Measurements from ENCODE around the gene IL17RA.

Gene IL17RA

GRCh38 chr22:17152340-17152739 lies 67.5 kb downstream of the IL17RA start:
- DNase-seq (ENCODE audit: low read depth in 1 of 2, low spot score in 1 of 2), result no peak

- DNase-seq (ENCODE audit: low read depth in 1 of 2, low spot score in 1 of 2), result no peak
These were observed 68.2 kb downstream of the IL17RA start for GRCh38 chr22:17152971-17153370.

GRCh38 chr22:17155941-17156340 lies 71.1 kb downstream of the IL17RA start:
- DNase-seq (ENCODE audit: low read depth in 1 of 2, low spot score in 1 of 2), result no peak

GRCh38 chr22:17157714-17158113 lies 72.9 kb downstream of the IL17RA start:
- no peak for DNase-seq (ENCODE audit: low read depth in 1 of 2, low spot score in 1 of 2)

- DNase-seq (ENCODE audit: low read depth in 1 of 2, low spot score in 1 of 2), result no peak
These were observed 73.4 kb downstream of the IL17RA start for GRCh38 chr22:17158176-17158567.

GRCh38 chr22:17158568-17159503 lies 74.0 kb downstream of the IL17RA start, which contains the start of gene HDHD5:
TSS of gene HDHD5 (minus strand) at chr22:17159277. CDS start at chr22:17159251, 26 bp downstream.
- DNase-seq (ENCODE audit: low read depth in 1 of 2, low spot score in 1 of 2), result peak; percentile 81 to 86

- peak in 1 of 2 donors; percentile 59 for DNase-seq (ENCODE audit: low read depth in 1 of 2, low spot score in 1 of 2)
These were observed 74.7 kb downstream of the IL17RA start for GRCh38 chr22:17159504-17159951.

GRCh38 chr22:17161991-17162390 lies 77.2 kb downstream of the IL17RA start:
- no peak for DNase-seq (ENCODE audit: low read depth in 1 of 2, low spot score in 1 of 2)

GRCh38 chr22:17162731-17163130 lies 77.9 kb downstream of the IL17RA start:
- no peak for DNase-seq (ENCODE audit: low read depth in 1 of 2, low spot score in 1 of 2)

- DNase-seq (ENCODE audit: low read depth in 1 of 2, low spot score in 1 of 2), result no peak
These were observed 79.7 kb downstream of the IL17RA start for GRCh38 chr22:17164392-17165024.

Data from stimulated activated CD4-positive, alpha-beta T cell treated with anti-CD3 and anti-CD28 coated beads, Interleukin-15, amount 100 ng/mL, for 1 hour (primary cell).